Esophagus mucosa (tissue), 1 donor: ENCODE measurements around the gene UBA7. TPM values are rescaled to one million over a fixed set of nuclear protein-coding genes. Genes with fewer than 3 reads are reported as not detected.
"Not testable (repeated sequence)": the region's sequence is repeated elsewhere in the genome, so short reads cannot be mapped to it uniquely, and the experiment has no call there.

Experiments
- ATAC-seq: fragments of 200-7000 bp; cut with Tn5 transposase; one replicate; pipeline ENCODE4 v1.9.1; 2020
- total RNA-seq: library from RNA; stranded (reverse); gene quantifications from one replicate; pipeline ENCODE4 v1.2.4, GENCODE V29; 2023
- donor health status: DM: yes; HTN: yes; CAD: no.

Gene UBA7
- total RNA-seq, 1 donor from 2014 or later = 15.3 TPM

GRCh38 chr3:49785565-49786356 is 28.0 kb downstream of the UBA7 start:
- ATAC-seq = peak; percentile 53

- not testable (repeated sequence) for ATAC-seq
Measured at GRCh38 chr3:49782277-49782676, 31.5 kb downstream of the UBA7 start.

GRCh38 chr3:49781415-49782199 is 32.1 kb downstream of the UBA7 start:
- ATAC-seq = no peak

GRCh38 chr3:49780975-49781365 is 32.8 kb downstream of the UBA7 start:
- ATAC-seq = not testable (repeated sequence)

GRCh38 chr3:49780080-49780974 is 33.4 kb downstream of the UBA7 start:
- no peak for ATAC-seq

GRCh38 chr3:49779358-49780079 is 34.2 kb downstream of the UBA7 start:
- ATAC-seq = no peak

- not testable (repeated sequence) for ATAC-seq
Measured at GRCh38 chr3:49776101-49776500, 37.7 kb downstream of the UBA7 start.

- ATAC-seq = no peak
Measured at GRCh38 chr3:49775538-49775937, 38.2 kb downstream of the UBA7 start.

- ATAC-seq = no peak
Measured at GRCh38 chr3:49772703-49773102, 41.0 kb downstream of the UBA7 start.

- ATAC-seq = no peak
Measured at GRCh38 chr3:49771340-49771938, 42.3 kb downstream of the UBA7 start.

GRCh38 chr3:49769926-49770325 is 43.8 kb downstream of the UBA7 start:
- ATAC-seq = no peak

- ATAC-seq = no peak
Measured at GRCh38 chr3:49769286-49769915, 44.4 kb downstream of the UBA7 start.

GRCh38 chr3:49763981-49764380 is 49.8 kb downstream of the UBA7 start:
- ATAC-seq = no peak

GRCh38 chr3:49761661-49762060 is 52.1 kb downstream of the UBA7 start:
- no peak for ATAC-seq

- no peak for ATAC-seq
Measured at GRCh38 chr3:49759226-49759625, 54.5 kb downstream of the UBA7 start.

- no peak for ATAC-seq
Measured at GRCh38 chr3:49757197-49757596, 56.6 kb downstream of the UBA7 start.

GRCh38 chr3:49756036-49756435 is 57.7 kb downstream of the UBA7 start:
- no peak for ATAC-seq
